ENCODE measurements around the gene PTPRA. TPM values are rescaled to one million over a fixed set of nuclear protein-coding genes. Genes with fewer than 3 reads are reported as not detected.
A peak's percentile ranks its signal among the peaks of the same experiment; 100 is the strongest.

PTPRA gene
- total RNA-seq, 8 experiments from 2014 or later: 31.8 to 137 (median 58.2) TPM

DNA sequence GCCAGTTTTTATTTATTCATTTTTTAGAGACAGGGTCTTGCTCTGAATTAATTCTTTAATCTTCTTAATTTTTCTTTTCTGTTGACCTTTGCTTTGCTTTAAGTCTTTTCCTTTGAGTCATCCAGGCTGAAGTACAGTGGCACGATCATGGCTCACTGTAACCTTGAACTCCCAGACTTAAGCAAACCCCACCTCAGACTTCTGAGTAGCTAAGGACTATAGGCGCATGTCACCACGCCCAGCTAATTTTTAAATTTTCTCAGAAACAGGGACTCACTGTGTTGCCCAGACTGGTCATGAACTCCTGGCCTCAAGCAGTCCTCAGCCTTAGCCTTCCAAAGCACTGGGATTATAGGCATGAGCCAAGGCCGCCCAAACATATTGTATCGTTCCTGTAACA, 98.8 kb downstream of the PTPRA start:
- WGBS, 10 experiments: 75 to 100% (median 95%) methylated on average over 1 to 5 of the region's 5 CpGs
- no peaks in the 10 kb centered on the region for H3K4me1 ChIP-seq (replicated peaks in 1 of 2)
- in situ Hi-C loops (cut with MboI; ENCODE audit: low pct_unique_long_range_greater_than_20kb in 2 of 9, low sequenced_read_pairs in 9 of 9, unreplicated experiment in 9 of 9): no loop called here
- H3K27ac ChIP-seq: no peak overlapping the region
- H3K4me3 ChIP-seq: no peak overlapping the region
- peak in 2 of 8 experiments; percentile 61 to 64 for ATAC-seq (replicated peaks in 6 of 8)

DNA sequence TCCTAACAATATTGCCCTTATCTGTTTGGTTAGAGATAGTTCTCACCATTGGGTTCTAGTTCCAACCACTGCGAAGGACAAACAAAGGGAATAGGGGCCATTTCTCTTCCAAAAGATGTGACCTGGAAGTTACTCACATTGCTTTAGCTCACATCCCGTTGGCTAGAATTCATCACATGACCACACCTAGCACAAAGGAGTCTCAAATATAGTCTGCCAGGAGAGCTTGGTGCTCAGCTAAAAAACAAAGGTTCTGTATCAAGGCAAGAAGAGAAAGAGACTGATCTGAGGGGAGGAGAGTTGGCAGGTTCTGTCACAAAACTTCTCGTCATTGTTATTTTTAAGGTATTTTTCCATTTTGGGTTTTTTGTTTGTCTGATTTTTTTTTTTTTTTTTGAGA, 100.3 kb downstream of the PTPRA start:
- H3K27ac ChIP-seq: no peak overlapping the region
- ATAC-seq (replicated peaks in 6 of 8): no peak
- H3K4me3 ChIP-seq: no peak overlapping the region
- H3K4me1 ChIP-seq (replicated peaks in 1 of 2): no peaks in the 10 kb centered on the region
- in situ Hi-C loops (cut with MboI; ENCODE audit: low pct_unique_long_range_greater_than_20kb in 2 of 9, low sequenced_read_pairs in 9 of 9, unreplicated experiment in 9 of 9): no loop called here
- 89 to 100% (median 94%) methylated on average over 1 to 3 of the region's 3 CpGs; no CpG with 5 or more reads in 2 of the 10 experiments for WGBS, 10 experiments

DNA sequence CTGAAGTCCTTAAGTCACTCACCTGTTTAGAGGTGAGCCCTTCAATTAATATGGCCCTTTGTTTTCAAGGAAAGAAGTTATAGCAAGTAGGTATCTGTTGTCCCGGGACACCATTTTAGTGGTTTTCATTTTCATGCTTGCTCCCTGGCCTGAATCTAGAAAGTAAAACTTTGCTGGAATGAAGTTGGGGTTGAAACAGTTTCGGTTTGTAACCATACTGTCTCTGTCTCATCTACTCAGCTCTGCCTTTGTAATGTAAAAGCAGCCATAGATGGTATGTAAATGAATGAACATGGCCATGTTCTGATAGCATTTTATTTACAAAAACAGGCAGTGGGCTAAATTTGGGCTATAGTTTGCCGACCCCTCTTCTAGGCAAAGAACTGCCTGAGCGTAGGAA, 105.2 kb downstream of the PTPRA start:
- H3K4me3 ChIP-seq: no peak overlapping the region
- no peaks in the 10 kb centered on the region for H3K4me1 ChIP-seq (replicated peaks in 1 of 2)
- no peak for ATAC-seq (replicated peaks in 6 of 8)
- WGBS, 10 experiments: 64 to 100% (median 79%) methylated on average over 1 to 4 of the region's 4 CpGs; no CpG with 5 or more reads in 2 of the 10 experiments
- H3K27ac ChIP-seq: no peak overlapping the region
- in situ Hi-C loops (cut with MboI; ENCODE audit: low pct_unique_long_range_greater_than_20kb in 2 of 9, low sequenced_read_pairs in 9 of 9, unreplicated experiment in 9 of 9): no loop called here

DNA sequence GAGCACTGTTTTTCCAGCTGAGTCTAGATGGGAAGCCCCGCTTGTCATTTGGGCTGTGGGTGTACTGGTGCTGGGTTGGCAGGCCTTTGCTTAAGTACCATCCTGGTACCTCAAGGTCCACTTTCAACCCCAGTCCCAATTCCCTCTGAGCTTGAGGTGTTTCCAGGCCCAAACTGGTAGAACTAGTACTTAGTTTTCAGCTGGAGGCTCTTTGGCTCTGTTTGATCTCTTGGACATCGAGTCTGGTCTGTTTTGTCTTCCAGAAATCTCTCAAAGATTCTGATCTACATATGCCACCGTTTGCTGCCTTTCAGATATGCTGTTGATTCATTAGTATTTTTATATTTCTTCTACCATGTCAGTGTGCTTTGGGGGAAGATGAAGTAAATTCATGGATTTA, 108.4 kb downstream of the PTPRA start:
- WGBS, 10 experiments: 58 to 100% (median 100%) methylated on average over 1 to 3 of the region's 3 CpGs; no CpG with 5 or more reads in 2 of the 10 experiments
- Histone ChIP-seq H3K4me1 (replicated peaks in 1 of 2) (peaks cover 0 to 4% of the 10 kb centered on the region in 2 donors), H3K4me3 (no peak overlapping the region), H3K27ac (no peak overlapping the region)
- ATAC-seq (replicated peaks in 6 of 8): no peak
- in situ Hi-C loops (cut with MboI; ENCODE audit: low pct_unique_long_range_greater_than_20kb in 2 of 9, low sequenced_read_pairs in 9 of 9, unreplicated experiment in 9 of 9): no loop called here

DNA sequence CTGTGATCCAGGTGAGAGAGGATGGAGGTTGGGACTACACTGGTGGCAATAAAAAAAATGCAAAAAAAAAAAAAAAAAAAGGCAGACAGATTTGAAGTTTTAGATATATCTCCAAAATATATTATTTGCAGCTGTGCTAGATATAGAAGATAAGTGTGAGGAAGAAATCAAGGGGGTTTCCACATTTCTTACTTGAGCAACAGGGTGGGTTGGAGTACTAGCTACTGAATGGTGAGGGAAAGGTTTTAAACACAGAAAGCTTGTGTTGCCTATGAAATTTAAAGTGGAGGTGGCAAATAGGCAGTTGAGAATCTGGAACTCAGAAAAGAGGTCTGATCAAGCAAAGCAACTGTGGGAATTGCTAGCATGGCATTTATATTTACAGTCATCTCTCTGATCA, 110.2 kb downstream of the PTPRA start:
- no peak for ATAC-seq (replicated peaks in 6 of 8)
- Histone ChIP-seq H3K27ac (no peak overlapping the region), H3K4me3 (no peak overlapping the region), H3K4me1 (replicated peaks in 1 of 2) (peaks cover 0 to 4% of the 10 kb centered on the region in 2 donors)
- in situ Hi-C loops (cut with MboI; ENCODE audit: low pct_unique_long_range_greater_than_20kb in 2 of 9, low sequenced_read_pairs in 9 of 9, unreplicated experiment in 9 of 9): no loop called here

DNA sequence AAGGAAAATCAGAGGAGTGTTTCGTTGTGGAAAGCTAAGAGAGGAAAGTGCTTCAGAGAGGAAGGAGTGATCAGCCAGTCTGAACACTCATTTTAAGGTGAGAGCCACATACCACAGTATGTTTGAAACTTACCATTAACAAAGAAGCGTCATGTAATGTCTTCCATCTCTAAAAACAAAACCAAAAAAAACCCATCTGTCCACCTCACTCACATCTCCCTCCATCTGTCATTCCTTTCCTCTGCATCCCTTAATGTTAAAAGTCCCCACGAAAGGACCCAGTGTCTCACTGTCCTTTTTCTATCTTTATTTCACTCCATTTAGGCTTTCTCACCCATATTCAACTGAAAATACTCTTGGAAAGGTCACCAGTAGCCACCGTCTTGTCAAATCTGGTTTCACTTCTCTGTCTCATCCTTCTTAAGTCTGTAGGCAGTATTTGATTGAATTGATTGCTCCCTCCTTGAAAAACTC, 110.8 kb downstream of the PTPRA start:
- H3K4me3 ChIP-seq: no peak overlapping the region
- no peak overlapping the region for H3K27ac ChIP-seq
- in situ Hi-C loops (cut with MboI; ENCODE audit: low pct_unique_long_range_greater_than_20kb in 2 of 9, low sequenced_read_pairs in 9 of 9, unreplicated experiment in 9 of 9): no loop called here
- ATAC-seq (replicated peaks in 6 of 8): no peak
- H3K4me1 ChIP-seq (replicated peaks in 1 of 2): peaks cover 0 to 4% of the 10 kb centered on the region in 2 donors
- WGBS, 10 experiments: 78 to 100% (median 85%) methylated on average over 1 to 4 of the region's 4 CpGs; no CpG with 5 or more reads in 1 of the 10 experiments

DNA sequence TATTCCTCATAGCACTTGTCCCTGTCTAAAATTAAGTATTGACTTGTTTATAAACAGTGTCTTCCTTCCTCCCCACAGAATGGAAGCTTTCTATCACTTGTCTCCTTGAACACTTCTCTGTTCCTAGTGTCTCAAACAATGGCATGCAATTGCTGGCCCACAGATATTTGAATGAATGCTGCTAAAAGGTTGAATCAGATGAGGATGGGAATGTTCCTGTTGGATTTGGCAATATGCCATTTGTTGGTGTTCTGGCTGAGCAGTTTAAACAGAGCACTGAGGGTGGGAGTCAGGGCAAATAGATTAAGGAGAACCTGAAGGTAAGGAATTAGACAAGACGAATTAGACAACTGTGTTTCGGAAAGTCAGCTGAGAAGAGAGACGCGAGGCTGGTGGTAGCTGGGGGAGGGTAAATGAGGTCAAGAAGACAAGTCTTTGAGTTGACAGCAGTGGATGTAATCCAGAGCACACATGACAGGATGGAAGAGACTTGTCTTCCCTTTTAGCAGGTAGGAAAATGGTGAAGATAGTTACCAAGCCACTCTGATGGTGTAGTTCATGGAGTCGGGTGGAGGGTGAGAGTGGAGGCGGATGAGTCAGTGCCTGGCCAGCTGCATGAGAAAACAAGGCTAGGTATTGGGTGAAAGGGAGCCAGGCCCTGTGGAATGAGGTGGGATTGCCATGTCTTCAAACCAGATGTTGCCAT, 111.8 kb downstream of the PTPRA start:
- peak in 3 of 8 experiments; percentile 15 to 52 (median 40) for ATAC-seq (replicated peaks in 6 of 8)
- Histone ChIP-seq H3K4me3 (no peak overlapping the region), H3K27ac (no peak overlapping the region), H3K4me1 (replicated peaks in 1 of 2) (peaks cover 0 to 4% of the 10 kb centered on the region in 2 donors)
- in situ Hi-C loops (cut with MboI; ENCODE audit: low pct_unique_long_range_greater_than_20kb in 2 of 9, low sequenced_read_pairs in 9 of 9, unreplicated experiment in 9 of 9): no loop called here
- WGBS, 10 experiments: 71 to 96% (median 92%) methylated on average over 2 to 6 of the region's 6 CpGs; no CpG with 5 or more reads in 1 of the 10 experiments

DNA sequence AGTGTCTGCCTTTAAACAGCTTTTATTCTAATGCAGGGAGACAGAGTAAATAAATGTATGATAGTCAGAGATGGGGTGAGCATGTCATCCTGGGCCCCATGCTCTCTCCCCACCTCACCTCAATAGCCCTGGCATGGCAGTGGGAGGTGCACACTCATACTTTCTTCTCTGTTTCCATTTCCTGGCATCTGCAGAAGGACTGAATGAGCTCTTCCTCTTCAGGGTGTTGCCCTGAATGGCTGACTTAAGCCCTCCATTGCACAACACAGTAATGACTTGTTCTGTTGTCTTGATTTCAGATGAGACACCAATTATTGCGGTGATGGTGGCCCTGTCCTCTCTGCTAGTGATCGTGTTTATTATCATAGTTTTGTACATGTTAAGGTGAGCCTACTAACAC, 113.2 kb downstream of the PTPRA start:
- ATAC-seq (replicated peaks in 6 of 8): peak in 2 of 8 experiments; percentile 94 to 97
- peaks cover 0 to 4% of the 10 kb centered on the region in 2 donors for H3K4me1 ChIP-seq (replicated peaks in 1 of 2)
- no peak overlapping the region for H3K27ac ChIP-seq
- H3K4me3 ChIP-seq: no peak overlapping the region
- 54 to 100% (median 89%) methylated on average over 1 to 2 of the region's 2 CpGs; no CpG with 5 or more reads in 4 of the 10 experiments for WGBS, 10 experiments
- in situ Hi-C loops (cut with MboI; ENCODE audit: low pct_unique_long_range_greater_than_20kb in 2 of 9, low sequenced_read_pairs in 9 of 9, unreplicated experiment in 9 of 9): no loop called here

DNA sequence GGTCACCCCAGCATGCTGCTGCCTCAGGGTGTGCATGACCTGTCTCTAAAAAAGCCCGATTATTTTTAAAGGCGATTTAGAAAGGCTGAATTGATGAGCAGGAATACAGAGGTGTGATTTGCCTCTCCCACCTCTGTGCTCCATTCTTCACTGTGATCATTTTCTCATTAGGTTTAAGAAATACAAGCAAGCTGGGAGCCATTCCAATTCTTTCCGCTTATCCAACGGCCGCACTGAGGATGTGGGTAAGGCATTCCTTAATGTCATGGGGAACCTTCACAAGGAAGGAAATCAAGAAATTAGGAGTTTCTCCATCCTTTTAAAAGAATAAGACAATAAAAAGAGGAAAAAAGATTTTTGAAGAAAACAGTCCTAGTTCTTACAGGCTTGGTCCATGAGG, 114.6 kb downstream of the PTPRA start:
- Histone ChIP-seq H3K4me1 (replicated peaks in 1 of 2) (peaks cover 0 to 4% of the 10 kb centered on the region in 2 donors), H3K4me3 (no peak overlapping the region), H3K27ac (no peak overlapping the region)
- in situ Hi-C loops (cut with MboI; ENCODE audit: low pct_unique_long_range_greater_than_20kb in 2 of 9, low sequenced_read_pairs in 9 of 9, unreplicated experiment in 9 of 9): no loop called here
- no peak for ATAC-seq (replicated peaks in 6 of 8)
- WGBS, 10 experiments: 89 to 100% (median 94%) methylated on average over 1 to 5 of the region's 5 CpGs; no CpG with 5 or more reads in 2 of the 10 experiments

DNA sequence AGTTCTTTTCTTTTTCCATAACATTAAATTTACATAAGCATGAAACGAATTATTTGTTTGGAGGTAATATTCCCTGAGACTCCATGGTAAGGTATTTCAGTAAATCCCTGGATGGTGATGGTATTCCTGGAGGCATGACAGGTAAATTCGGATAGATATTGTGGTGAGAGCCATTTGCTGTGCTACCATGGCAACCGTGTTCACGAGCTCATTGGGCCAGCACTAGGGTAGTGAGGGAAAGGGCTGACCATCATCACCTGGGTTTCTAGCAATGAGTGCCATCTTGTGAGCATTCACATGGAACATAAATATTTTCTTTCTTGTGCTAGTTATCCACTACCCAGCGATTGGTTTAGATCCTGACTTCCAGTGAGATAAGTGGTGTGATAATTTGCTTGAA, 118.3 kb downstream of the PTPRA start:
- Histone ChIP-seq H3K27ac (no peak overlapping the region), H3K4me1 (replicated peaks in 1 of 2) (no peaks in the 10 kb centered on the region), H3K4me3 (no peak overlapping the region)
- ATAC-seq (replicated peaks in 6 of 8): no peak
- in situ Hi-C loops (cut with MboI; ENCODE audit: low pct_unique_long_range_greater_than_20kb in 2 of 9, low sequenced_read_pairs in 9 of 9, unreplicated experiment in 9 of 9): no loop called here
- 80 to 100% (median 96%) methylated on average over 1 to 4 of the region's 5 CpGs; no CpG with 5 or more reads in 1 of the 10 experiments for WGBS, 10 experiments

DNA sequence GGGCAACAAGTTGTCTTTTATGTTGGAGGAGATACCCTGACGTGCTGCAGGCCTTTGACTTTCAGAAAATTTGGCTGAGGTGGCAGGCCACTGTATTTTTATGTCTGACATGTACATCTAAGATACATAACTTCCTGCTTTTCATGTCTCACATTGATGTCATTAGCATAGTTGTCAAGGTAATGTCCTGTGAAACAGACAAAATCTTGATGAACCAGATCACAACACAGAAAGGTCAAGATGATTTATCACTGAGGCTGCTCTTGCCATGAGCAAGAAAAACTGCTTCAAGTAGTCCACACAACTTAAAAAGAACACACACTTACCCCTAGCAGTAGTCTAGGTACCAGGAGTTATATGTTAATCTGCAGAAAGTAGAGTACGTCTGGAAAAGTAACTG, 120.0 kb downstream of the PTPRA start:
- 80 to 100% (median 94%) methylated on average over 1 to 2 of the region's 2 CpGs; no CpG with 5 or more reads in 3 of the 10 experiments for WGBS, 10 experiments
- no peak overlapping the region for H3K27ac ChIP-seq
- H3K4me1 ChIP-seq (replicated peaks in 1 of 2): no peaks in the 10 kb centered on the region
- no peak for ATAC-seq (replicated peaks in 6 of 8)
- H3K4me3 ChIP-seq: no peak overlapping the region
- in situ Hi-C loops (cut with MboI; ENCODE audit: low pct_unique_long_range_greater_than_20kb in 2 of 9, low sequenced_read_pairs in 9 of 9, unreplicated experiment in 9 of 9): no loop called here

DNA sequence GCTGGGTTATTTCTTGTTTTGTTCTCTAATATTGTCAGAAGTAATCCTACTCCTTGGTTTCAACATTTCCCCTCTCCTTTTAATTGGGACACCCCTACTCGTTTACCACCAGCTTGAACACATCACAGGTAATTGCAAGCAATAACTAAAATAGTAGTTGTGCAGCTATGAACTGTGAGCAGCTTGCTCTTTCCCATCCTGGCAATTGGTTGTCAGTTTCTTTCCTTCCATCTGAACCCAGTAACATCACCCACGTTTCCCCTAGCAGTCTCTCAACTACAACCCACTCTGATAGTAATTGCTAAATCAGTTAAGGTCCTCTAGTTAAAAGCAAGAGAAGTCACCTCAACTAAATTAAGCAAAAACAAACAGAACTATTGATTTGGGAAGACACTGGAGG, 122.5 kb downstream of the PTPRA start:
- in situ Hi-C loops (cut with MboI; ENCODE audit: low pct_unique_long_range_greater_than_20kb in 2 of 9, low sequenced_read_pairs in 9 of 9, unreplicated experiment in 9 of 9): no loop called here

DNA sequence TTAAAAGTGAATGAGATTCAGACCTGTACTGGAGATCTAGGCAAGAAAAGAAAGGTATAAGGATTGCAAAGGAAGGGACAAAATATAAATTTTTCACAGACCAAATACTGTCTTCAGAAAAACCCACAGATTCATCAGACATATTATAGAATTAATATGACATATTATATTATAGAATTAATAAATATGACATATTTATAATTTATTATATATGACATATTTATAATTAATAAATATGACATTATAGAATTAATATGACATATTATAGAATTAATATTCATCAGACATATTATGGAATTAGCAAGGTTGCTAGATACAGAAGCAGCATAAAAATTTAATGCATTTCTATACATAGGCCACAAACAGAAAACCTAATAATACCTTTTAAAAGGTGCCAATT, 125.4 kb downstream of the PTPRA start:
- Histone ChIP-seq H3K4me3 (no peak overlapping the region), H3K4me1 (replicated peaks in 1 of 2) (no peaks in the 10 kb centered on the region), H3K27ac (no peak overlapping the region)
- ATAC-seq (replicated peaks in 6 of 8): no peak
- in situ Hi-C loops (cut with MboI; ENCODE audit: low pct_unique_long_range_greater_than_20kb in 2 of 9, low sequenced_read_pairs in 9 of 9, unreplicated experiment in 9 of 9): no loop called here

More for the DNA sequence above, 122.5 kb downstream of the PTPRA start:
- Histone ChIP-seq H3K4me3 (no peak overlapping the region), H3K27ac (no peak overlapping the region), H3K4me1 (replicated peaks in 1 of 2) (no peaks in the 10 kb centered on the region)
- WGBS, 10 experiments: 50 to 100% (median 84%) methylated on average over 1 to 2 of the region's 2 CpGs; no CpG with 5 or more reads in 3 of the 10 experiments
- ATAC-seq (replicated peaks in 6 of 8): no peak

Measured in motor neuron (in vitro differentiated cells).